Smooth muscle cell (in vitro differentiated cells): Measurements from ENCODE around the gene RAB14. TPM values are rescaled to one million over a fixed set of nuclear protein-coding genes. Genes with fewer than 3 reads are reported as not detected.

Experiments
- DNase-seq: peaks from one replicate; lab custom pipeline; 2025; ENCODE audit not compliant: unreplicated experiment; lab: John Stamatoyannopoulos, UW
- H2AFZ ChIP-seq: fragments of 200-600 bp; sonication (generic); 2 replicates; pipeline ENCODE4 v1.6.0; 2016; ENCODE audit warnings: antibody characterized with exemption, low read depth, mild to moderate bottlenecking
- H3F3A ChIP-seq: fragments of 200-600 bp; sonication (generic); 2 replicates; pipeline ENCODE4 v1.6.0; 2017; ENCODE audit warnings: antibody characterized with exemption, low read depth
- H3K27ac ChIP-seq: fragments of 200-600 bp; sonication (generic); 2 replicates; pipeline ENCODE4 v1.5.1; 2016; ENCODE audit warnings: low read depth, mild to moderate bottlenecking
- H3K27me3 ChIP-seq: fragments of 200-600 bp; sonication (generic); 2 replicates; pipeline ENCODE4 v1.6.1; 2016; ENCODE audit warnings: low read depth, mild to moderate bottlenecking
- H3K36me3 ChIP-seq: fragments of 200-600 bp; sonication (generic); 2 replicates; pipeline ENCODE4 v1.5.1; 2016; ENCODE audit warnings: low read depth
- H3K4me1 ChIP-seq: fragments of 200-600 bp; sonication (generic); 2 replicates; pipeline ENCODE4 v1.5.1; 2016; ENCODE audit warnings: low read depth
- H3K4me2 ChIP-seq: fragments of 200-600 bp; sonication (generic); 2 replicates; pipeline ENCODE4 v1.6.0; 2016; ENCODE audit warnings: mild to moderate bottlenecking
- H3K4me3 ChIP-seq: fragments of 200-600 bp; sonication (generic); 2 replicates; pipeline ENCODE4 v1.5.1; 2016; ENCODE audit warnings: mild to moderate bottlenecking
- H3K79me2 ChIP-seq: fragments of 200-600 bp; sonication (generic); 2 replicates; pipeline ENCODE4 v1.6.0; 2016; ENCODE audit warnings: low read depth, mild to moderate bottlenecking
- H3K9ac ChIP-seq: fragments of 200-600 bp; sonication (generic); 2 replicates; pipeline ENCODE4 v1.6.0; 2016; ENCODE audit warnings: low read depth
- H3K9me3 ChIP-seq: fragments of 200-600 bp; sonication (generic); replicated peaks from 2 replicates; pipeline ENCODE4 v1.5.1; 2016; ENCODE audit warnings: low read depth
- H4K20me1 ChIP-seq: fragments of 200-600 bp; sonication (generic); 2 replicates; pipeline ENCODE4 v1.6.0; 2016; ENCODE audit warnings: low read depth
- CTCF ChIP-seq: fragments of 200-600 bp; sonication (generic); IDR thresholded peaks from 2 replicates; pipeline ENCODE4 v1.5.1; 2017; ENCODE audit warnings: borderline replicate concordance, mild to moderate bottlenecking, antibody characterized with exemption; ENCODE audit not compliant: insufficient read depth, poor library complexity, severe bottlenecking
- WGBS: methylation state at CpG from one replicate; pipeline ENCODE4 v1.1.7; 2016; ENCODE audit warnings: low lambda C conversion rate; 5-methylcytosine and 5-hydroxymethylcytosine counted together
- polyA plus RNA-seq: library from polyadenylated mRNA; unstranded; fragments of >200 nt; fragmentation: Nextera tagmentation; extraction: Ambion mirVana; gene quantifications from 2 replicates; pipeline ENCODE4 v1.2.1, GENCODE V29; 2016
- total RNA-seq: library from RNA; depleted of rRNA; stranded (reverse); fragments of >200 nt; gene quantifications from 2 replicates; pipeline ENCODE4 v1.2.3, GENCODE V29; 2014

Gene RAB14
- total and polyA plus RNA-seq, 2 experiments from 2014 or later = 49.3 to 51.4 TPM

- H2AFZ ChIP-seq = no peak overlapping the region
- no peak for DNase-seq
- no peak overlapping the region for H3K9ac ChIP-seq
- peaks cover 3% of the 10 kb centered on the region for H3K4me1 ChIP-seq
- H3K27ac ChIP-seq = no peak overlapping the region
- TF ChIP-seq CTCF = no peak
- no peaks in the 10 kb centered on the region for H3K27me3 ChIP-seq
- H4K20me1 ChIP-seq = no peaks in the 10 kb centered on the region
- H3K9me3 ChIP-seq = no peaks in the 10 kb centered on the region
- H3K36me3 ChIP-seq = no peaks in the 10 kb centered on the region
- H3F3A ChIP-seq = no peaks in the 10 kb centered on the region
- no peaks in the 10 kb centered on the region for H3K79me2 ChIP-seq
- no peak overlapping the region for H3K4me2 ChIP-seq
- H3K4me3 ChIP-seq = no peak overlapping the region
- 63% methylated on average over 8 of the region's 8 CpGs for WGBS
Observed at GRCh38 chr9:121206516-121207370, 5.1 kb upstream of the RAB14 start.

GRCh38 chr9:121204611-121205010, 2.9 kb upstream of the RAB14 start:
- H3K9ac ChIP-seq = no peak overlapping the region
- H3K4me1 ChIP-seq = peaks cover 12% of the 10 kb centered on the region
- H3F3A ChIP-seq = no peaks in the 10 kb centered on the region
- no peak overlapping the region for H3K4me2 ChIP-seq
- no peak for TF ChIP-seq CTCF
- H3K27ac ChIP-seq = no peak overlapping the region
- peaks cover 15% of the 10 kb centered on the region for H4K20me1 ChIP-seq
- no peaks in the 10 kb centered on the region for H3K36me3 ChIP-seq
- no peak overlapping the region for H2AFZ ChIP-seq
- H3K79me2 ChIP-seq = peaks cover 20% of the 10 kb centered on the region
- H3K27me3 ChIP-seq = no peaks in the 10 kb centered on the region
- H3K4me3 ChIP-seq = no peak overlapping the region
- DNase-seq = no peak
- H3K9me3 ChIP-seq = no peaks in the 10 kb centered on the region

GRCh38 chr9:121204121-121204520, 2.5 kb upstream of the RAB14 start:
- H3K79me2 ChIP-seq = peaks cover 25% of the 10 kb centered on the region
- H3K4me1 ChIP-seq = peaks cover 17% of the 10 kb centered on the region
- 83% methylated on average over 2 of the region's 2 CpGs for WGBS
- H4K20me1 ChIP-seq = peaks cover 20% of the 10 kb centered on the region
- no peak for DNase-seq
- H3K36me3 ChIP-seq = no peaks in the 10 kb centered on the region
- no peak overlapping the region for H3K4me3 ChIP-seq
- no peaks in the 10 kb centered on the region for H3K9me3 ChIP-seq
- H2AFZ ChIP-seq = no peak overlapping the region
- H3F3A ChIP-seq = no peaks in the 10 kb centered on the region
- no peak overlapping the region for H3K27ac ChIP-seq
- no peak overlapping the region for H3K9ac ChIP-seq
- no peak for TF ChIP-seq CTCF
- no peak overlapping the region for H3K4me2 ChIP-seq
- H3K27me3 ChIP-seq = no peaks in the 10 kb centered on the region
